ENCODE data around the gene BTBD9. TPM values are rescaled to one million over a fixed set of nuclear protein-coding genes. Genes with fewer than 3 reads are reported as not detected.

Gene BTBD9
- total RNA-seq, 2 donors from 2014 or later = 15.3 to 23.6 TPM

DNA sequence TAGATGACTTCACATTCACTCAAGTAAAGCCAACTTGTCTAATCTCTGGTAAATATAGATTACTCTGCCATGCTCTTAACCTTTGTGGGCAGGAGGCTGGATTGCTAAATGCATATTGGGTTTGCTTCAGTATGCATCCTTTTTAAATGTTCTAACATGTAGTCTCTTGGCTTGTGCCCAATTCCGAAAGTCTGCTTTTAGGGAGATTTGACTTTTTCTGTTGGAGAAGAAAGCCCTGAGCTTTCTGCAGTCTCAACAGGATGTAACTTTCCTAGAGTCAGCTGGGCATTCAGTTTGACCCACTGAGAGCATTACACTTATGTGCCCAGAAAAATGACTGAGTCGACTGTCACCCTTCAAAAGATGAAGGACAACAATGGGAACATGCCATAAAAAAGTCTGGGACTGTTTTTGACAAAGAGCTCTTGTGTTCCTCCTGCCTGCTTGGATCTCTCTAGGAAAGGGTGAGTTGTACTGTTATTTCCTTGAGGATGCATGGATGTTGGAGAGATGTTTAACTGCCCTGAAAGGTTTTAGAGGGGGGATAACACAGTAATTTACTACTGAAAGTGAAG is 520.9 kb downstream of the BTBD9 start:
- no peaks in the 10 kb centered on the region for H3K27me3 ChIP-seq
- H3K9ac ChIP-seq (ENCODE audit: low read depth in 2 of 2, low read length in 2 of 2) = no peak overlapping the region
- TF ChIP-seq, protein P1, sequence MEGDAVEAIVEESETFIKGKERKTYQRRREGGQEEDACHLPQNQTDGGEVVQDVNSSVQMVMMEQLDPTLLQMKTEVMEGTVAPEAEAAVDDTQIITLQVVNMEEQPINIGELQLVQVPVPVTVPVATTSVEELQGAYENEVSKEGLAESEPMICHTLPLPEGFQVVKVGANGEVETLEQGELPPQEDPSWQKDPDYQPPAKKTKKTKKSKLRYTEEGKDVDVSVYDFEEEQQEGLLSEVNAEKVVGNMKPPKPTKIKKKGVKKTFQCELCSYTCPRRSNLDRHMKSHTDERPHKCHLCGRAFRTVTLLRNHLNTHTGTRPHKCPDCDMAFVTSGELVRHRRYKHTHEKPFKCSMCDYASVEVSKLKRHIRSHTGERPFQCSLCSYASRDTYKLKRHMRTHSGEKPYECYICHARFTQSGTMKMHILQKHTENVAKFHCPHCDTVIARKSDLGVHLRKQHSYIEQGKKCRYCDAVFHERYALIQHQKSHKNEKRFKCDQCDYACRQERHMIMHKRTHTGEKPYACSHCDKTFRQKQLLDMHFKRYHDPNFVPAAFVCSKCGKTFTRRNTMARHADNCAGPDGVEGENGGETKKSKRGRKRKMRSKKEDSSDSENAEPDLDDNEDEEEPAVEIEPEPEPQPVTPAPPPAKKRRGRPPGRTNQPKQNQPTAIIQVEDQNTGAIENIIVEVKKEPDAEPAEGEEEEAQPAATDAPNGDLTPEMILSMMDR (IDR thresholded peaks at IDR 0.05) = no peak
- no peak overlapping the region for H3K4me3 ChIP-seq
- no peaks in the 10 kb centered on the region for H3K9me3 ChIP-seq
- H3K36me3 ChIP-seq = no peaks in the 10 kb centered on the region
- intact Hi-C loops (cut with DNase I) = no loop called here
- H3K27ac ChIP-seq = no peak overlapping the region
- no peak for DNase-seq
- H3K4me1 ChIP-seq = no peaks in the 10 kb centered on the region

Other genes starting within 250 kb of the BTBD9 start
- gene GLO1, start 63.2 kb upstream of the BTBD9 start, total RNA-seq = 10 to 100 TPM; 68.7 to 70.8 TPM
- gene DNAH8, start 75.4 kb upstream of the BTBD9 start, total RNA-seq = not detected

Measured in colonic mucosa (tissue), 4 donors.